ENCODE measurements around the gene DOK4. TPM values are rescaled to one million over a fixed set of nuclear protein-coding genes. Genes with fewer than 3 reads are reported as not detected.
A peak's percentile ranks its signal among the peaks of the same experiment; 100 is the strongest.

Gene DOK4
- 1 to 10 TPM in 2 of 3 donors, under 1 TPM in 1; 0.75 to 2.5 (median 1.5) TPM for total RNA-seq
- 1.8 TPM for total RNA-seq (2013)

- 1% methylated on average over 73 of the region's 73 CpGs for WGBS (ENCODE audit: insufficient coverage)
- H3K9me3 ChIP-seq (ENCODE audit: control insufficient read depth, insufficient read depth, low read length), result no peaks in the 10 kb centered on the region
- H3K36me3 ChIP-seq (ENCODE audit: control insufficient read depth, insufficient read depth, low read length), result no peaks in the 10 kb centered on the region
- H3K27me3 Mint-ChIP-seq (ENCODE audit: low read depth in 2 of 2), result peaks cover 0 to 3% of the 10 kb centered on the region in 2 donors
- H3K4me3 ChIP-seq (ENCODE audit: low read length), result peak within 1 kb of the TSS; percentile 70
- intact Hi-C loops (cut with micrococcal nuclease), result loop anchor here (2.0 kb wide), 1 partner anchor 51 kb away; the partner anchor contains the start of gene CCDC102A
- H3K27me3 ChIP-seq (ENCODE audit: control insufficient read depth, insufficient read depth, low read length), result no peaks in the 10 kb centered on the region
- peak within 1 kb of the TSS; percentile 91 for H3K4me3 Mint-ChIP-seq
- ATAC-seq, result peak; percentile 88 to 95 (median 94)
- peak; percentile 68 to 85 for DNase-seq
- no peaks in the 10 kb centered on the region for H3K36me3 Mint-ChIP-seq
- H3K9me3 Mint-ChIP-seq, result no peaks in the 10 kb centered on the region
- H3K4me1 ChIP-seq (ENCODE audit: control insufficient read depth, insufficient read depth, low read length), result peaks cover 20% of the 10 kb centered on the region
- H3K27ac ChIP-seq (ENCODE audit: low read length), result no peak within 1 kb of the TSS
- peak within 1 kb of the TSS in 1 of 2 donors; percentile 85 for H3K27ac Mint-ChIP-seq
- peaks cover 11 to 26% of the 10 kb centered on the region in 2 donors for H3K4me1 Mint-ChIP-seq
- no peak for TF ChIP-seq CTCF (IDR thresholded peaks at IDR 0.05)
Observed at GRCh38 chr16:57485916-57486857, at the start of gene DOK4. TSS of gene DOK4 (minus strand) at chr16:57486493. CDS start at chr16:57479507, 6,986 bp downstream.

GRCh38 chr16:57535680-57536305, 49.5 kb upstream of the DOK4 start:
- Mint-ChIP-seq H3K27ac (peak overlapping the region; percentile 99), H3K9me3 (no peaks in the 10 kb centered on the region), H3K4me3 (peak overlapping the region; percentile 86), H3K27me3 (ENCODE audit: low read depth in 2 of 2) (no peaks in the 10 kb centered on the region), H3K4me1 (peaks cover 68 to 82% of the 10 kb centered on the region in 2 donors), H3K36me3 (no peaks in the 10 kb centered on the region)
- Histone ChIP-seq H3K4me3 (ENCODE audit: low read length) (peak overlapping the region; percentile 45), H3K27ac (ENCODE audit: low read length) (peak overlapping the region; percentile 95), H3K27me3 (ENCODE audit: control insufficient read depth, insufficient read depth, low read length) (no peaks in the 10 kb centered on the region), H3K36me3 (ENCODE audit: control insufficient read depth, insufficient read depth, low read length) (no peaks in the 10 kb centered on the region), H3K9me3 (ENCODE audit: control insufficient read depth, insufficient read depth, low read length) (no peaks in the 10 kb centered on the region), H3K4me1 (ENCODE audit: control insufficient read depth, insufficient read depth, low read length) (peaks cover 87% of the 10 kb centered on the region)
- no peak for TF ChIP-seq CTCF (IDR thresholded peaks at IDR 0.05)
- peak; percentile 84 to 93 (median 89) for ATAC-seq
- WGBS (ENCODE audit: insufficient coverage), result under 1% methylated on average over 44 of the region's 50 CpGs
- DNase-seq, result peak; percentile 92 to 97
- intact Hi-C loops (cut with micrococcal nuclease), result loop anchor here (2.0 to 5.0 kb wide), 3 partner anchors 42 to 202 kb away; partner anchors contain the start of genes DOK4 and KATNB1

- Mint-ChIP-seq H3K4me3 (peak overlapping the region; percentile 57), H3K27me3 (ENCODE audit: low read depth in 2 of 2) (no peaks in the 10 kb centered on the region), H3K4me1 (peaks cover 75 to 85% of the 10 kb centered on the region in 2 donors), H3K27ac (peak overlapping the region; percentile 99), H3K9me3 (no peaks in the 10 kb centered on the region), H3K36me3 (no peaks in the 10 kb centered on the region)
- ATAC-seq (no peak), DNase-seq (no peak)
- intact Hi-C loops (cut with micrococcal nuclease), result loop anchor here (5.0 kb wide), 5 partner anchors 42 to 233 kb away; partner anchors contain the start of gene KATNB1
- WGBS (ENCODE audit: insufficient coverage), result 68% methylated on average over 13 of the region's 13 CpGs
- H3K4me3 ChIP-seq (ENCODE audit: low read length), result no peak overlapping the region
- H3K9me3 ChIP-seq (ENCODE audit: control insufficient read depth, insufficient read depth, low read length), result no peaks in the 10 kb centered on the region
- H3K4me1 ChIP-seq (ENCODE audit: control insufficient read depth, insufficient read depth, low read length), result peaks cover 88% of the 10 kb centered on the region
- no peaks in the 10 kb centered on the region for H3K36me3 ChIP-seq (ENCODE audit: control insufficient read depth, insufficient read depth, low read length)
- peak overlapping the region; percentile 95 for H3K27ac ChIP-seq (ENCODE audit: low read length)
- no peak for TF ChIP-seq CTCF (IDR thresholded peaks at IDR 0.05)
- H3K27me3 ChIP-seq (ENCODE audit: control insufficient read depth, insufficient read depth, low read length), result no peaks in the 10 kb centered on the region
Observed at GRCh38 chr16:57534881-57535658, 48.8 kb upstream of the DOK4 start.

Measured in natural killer cell (primary cell).